ENCODE results near the gene PHGDH.

DNA sequence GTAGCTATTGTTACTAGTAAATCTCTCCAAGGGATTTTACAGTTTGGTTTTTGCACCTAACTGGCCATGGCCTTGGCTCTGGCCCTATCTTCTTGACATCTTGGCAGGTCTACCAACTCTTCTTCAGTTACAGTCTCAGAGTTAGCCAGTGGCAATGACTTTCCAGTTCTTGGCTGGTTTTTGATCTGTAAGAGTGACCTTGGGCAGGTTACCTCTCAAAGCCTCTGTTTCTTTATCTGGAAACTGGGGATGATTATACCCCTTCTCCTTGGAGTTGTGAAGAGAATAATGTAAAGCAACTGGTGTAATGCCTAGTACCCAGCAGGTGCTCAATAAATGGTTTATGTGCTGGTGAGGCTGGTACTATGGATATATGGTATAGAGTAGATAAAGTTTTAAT lies 6.7 kb downstream of the PHGDH start:
- no peak for TF ChIP-seq CTCF (IDR thresholded peaks at IDR 0.05; ENCODE audit: low read length)
- TF ChIP-seq EZH2 (optimal IDR thresholded peaks at IDR 0.05; ENCODE audit: low read depth, low read length): no peak
- TF ChIP-seq EZH2phosphoT487 (IDR thresholded peaks at IDR 0.05; ENCODE audit: low read length): no peak

All from MM.1S (cell line).